WTC11 (cell line): ENCODE data around the gene LRIT3. TPM values are rescaled to one million over a fixed set of nuclear protein-coding genes. Genes with fewer than 3 reads are reported as not detected.

Source experiments
- ATAC-seq: fragments of 200-7000 bp; cut with Tn5 transposase; 2 replicates; pipeline ENCODE4 v1.10.0; 2021; ENCODE audit warnings: mild to moderate bottlenecking, moderate library complexity
- CTCF ChIA-PET: fragments of 300-600 bp; sonication (Branson Sonifier 250); formaldehyde crosslinking; loops from one replicate; lab custom pipeline; 2021; ENCODE audit warnings: antibody characterized with exemption; lab: Charles Lee
- POLR2A ChIA-PET: fragments of 350-600 bp; sonication (Branson Sonifier 250); formaldehyde crosslinking; loops from one replicate; lab custom pipeline; 2021; ENCODE audit warnings: antibody characterized with exemption; lab: Charles Lee
- DNase-seq: peaks from one replicate; pipeline ENCODE4 v3.0.0; 2021; ENCODE audit warnings: low spot score
- H3K27ac Mint-ChIP-seq: 2 replicates; pipeline ENCODE4 v1.8.0; 2021; ENCODE audit warnings: mixed read lengths
- H3K27me3 Mint-ChIP-seq: 2 replicates; pipeline ENCODE4 v1.8.0; 2021; ENCODE audit warnings: low read depth, mild to moderate bottlenecking, moderate library complexity, mixed read lengths
- H3K36me3 Mint-ChIP-seq: 2 replicates; pipeline ENCODE4 v1.8.0; 2021; ENCODE audit warnings: mixed read lengths
- H3K4me1 Mint-ChIP-seq: 2 replicates; pipeline ENCODE4 v1.8.0; 2022; ENCODE audit warnings: mixed read lengths
- H3K4me3 Mint-ChIP-seq: 2 replicates; pipeline ENCODE4 v1.8.0; 2021; ENCODE audit warnings: mild to moderate bottlenecking, moderate library complexity, mixed read lengths
- H3K9me3 Mint-ChIP-seq: 2 replicates; pipeline ENCODE4 v1.8.0; 2021; ENCODE audit warnings: mixed read lengths
- AR ChIP-seq: fragments of 250-450 bp; sonication (Bioruptor Pico); IDR thresholded peaks from 2 replicates; pipeline ENCODE4 v1.9.0; 2021; ENCODE audit warnings: mild to moderate bottlenecking
- ETV6 ChIP-seq: sonication (generic); formaldehyde crosslinking; IDR thresholded peaks from 2 replicates; pipeline ENCODE4 v1.8.1; 2022; ENCODE audit warnings: mild to moderate bottlenecking, missing genetic modification reagents
- GRHL2 ChIP-seq: fragments of 250-450 bp; sonication (Bioruptor Pico); IDR thresholded peaks from 2 replicates; pipeline ENCODE4 v1.8.0; 2022; ENCODE audit warnings: mild to moderate bottlenecking, moderate library complexity; ENCODE audit not compliant: insufficient replicate concordance, severe bottlenecking
- GTF2I ChIP-seq: fragments of 250-450 bp; sonication (Bioruptor Pico); conservative IDR thresholded peaks from 2 replicates; pipeline ENCODE4 v1.4.0; 2021; ENCODE audit warnings: mild to moderate bottlenecking
- SP1 ChIP-seq: sonication (generic); formaldehyde crosslinking; conservative IDR thresholded peaks from 2 replicates; pipeline ENCODE4 v1.8.1; 2022; ENCODE audit warnings: missing genetic modification reagents
- TEAD1 ChIP-seq: sonication (generic); formaldehyde crosslinking; IDR thresholded peaks from 2 replicates; pipeline ENCODE4 v1.8.0; 2022; ENCODE audit warnings: mild to moderate bottlenecking, missing genetic modification reagents
- ZNF121 ChIP-seq: sonication (generic); formaldehyde crosslinking; IDR thresholded peaks from 2 replicates; pipeline ENCODE4 v1.8.0; 2023; ENCODE audit warnings: missing genetic modification reagents
- ZNF232 ChIP-seq: sonication (generic); formaldehyde crosslinking; IDR thresholded peaks from 2 replicates; pipeline ENCODE4 v1.8.0; 2022; ENCODE audit warnings: mild to moderate bottlenecking, missing genetic modification reagents
- ZNF425 ChIP-seq: fragments of 250-450 bp; sonication (Bioruptor Pico); conservative IDR thresholded peaks from 2 replicates; pipeline ENCODE4 v1.9.0; 2021; ENCODE audit warnings: mild to moderate bottlenecking
- ZNF512 ChIP-seq: sonication (generic); formaldehyde crosslinking; IDR thresholded peaks from 2 replicates; pipeline ENCODE4 v1.8.1; 2022; ENCODE audit warnings: missing genetic modification reagents, borderline replicate concordance
- ZNF671 ChIP-seq: fragments of 250-450 bp; sonication (Bioruptor Pico); IDR thresholded peaks from 2 replicates; pipeline ENCODE4 v1.8.0; 2021; ENCODE audit warnings: mild to moderate bottlenecking
- total RNA-seq: library from RNA; stranded (reverse); gene quantifications from 3 replicates; pipeline ENCODE4 v1.2.3, GENCODE V29; 2021
- TF ChIP-seq, protein P1 (sequence below): sonication (generic); formaldehyde crosslinking; conservative IDR thresholded peaks from 2 replicates; pipeline ENCODE4 v1.8.1; 2023; ENCODE audit warnings: mild to moderate bottlenecking, low read depth, missing genetic modification reagents, moderate library complexity
- TF ChIP-seq, protein P2 (sequence below): sonication (generic); formaldehyde crosslinking; IDR thresholded peaks from 2 replicates; pipeline ENCODE4 v1.8.0; 2022; ENCODE audit warnings: missing genetic modification reagents
- TF ChIP-seq, protein P3 (sequence below): sonication (generic); formaldehyde crosslinking; IDR thresholded peaks from 2 replicates; pipeline ENCODE4 v1.8.0; 2022; ENCODE audit warnings: mild to moderate bottlenecking, missing genetic modification reagents

Gene LRIT3
- total RNA-seq, 1 experiment from 2014 or later = 0.11 TPM

DNA sequence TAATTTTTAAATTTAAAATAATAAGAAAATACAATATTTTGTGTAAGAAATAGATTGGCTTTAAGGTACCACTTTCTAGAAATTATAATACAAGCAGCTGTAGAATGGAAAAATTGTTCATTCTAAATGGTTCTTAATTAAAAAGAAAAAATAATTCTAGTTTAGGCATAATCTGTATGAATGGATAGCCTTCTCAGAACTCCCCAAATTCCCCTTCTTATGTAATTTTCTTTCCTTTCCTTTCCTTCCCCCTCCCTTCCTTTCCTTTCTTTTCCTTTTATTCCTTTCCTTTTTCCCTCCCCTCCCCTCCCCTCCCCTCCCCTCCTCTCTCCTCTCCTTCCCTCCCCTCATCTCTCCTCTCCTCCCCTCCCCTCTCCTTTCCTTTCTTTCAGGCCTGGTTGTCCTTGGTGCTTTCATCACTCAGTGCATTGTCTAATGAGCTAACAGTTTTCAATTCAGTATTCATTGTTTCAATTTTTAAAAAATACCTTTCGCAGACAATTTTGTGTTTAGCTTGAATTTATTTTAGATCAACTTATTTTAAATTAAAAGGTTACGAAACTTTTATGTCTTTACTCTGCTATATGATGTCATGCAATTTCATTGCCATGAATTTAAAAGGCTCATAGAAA, 28.8 kb downstream of the LRIT3 start:
- Mint-ChIP-seq H3K27ac (no peak overlapping the region), H3K27me3 (no peaks in the 10 kb centered on the region), H3K36me3 (no peaks in the 10 kb centered on the region; the same call in 1 of the 2 replicates), H3K4me3 (no peak overlapping the region), H3K4me1 (no peaks in the 10 kb centered on the region), H3K9me3 (peaks cover 13% of the 10 kb centered on the region)
- ATAC-seq (no peak), DNase-seq (no peak)
- ChIA-PET CTCF (no interaction called here), POLR2A (no interaction called here)
- TF ChIP-seq AR (CRISPR knock-in tag) = no peak
- TF ChIP-seq, protein P1, sequence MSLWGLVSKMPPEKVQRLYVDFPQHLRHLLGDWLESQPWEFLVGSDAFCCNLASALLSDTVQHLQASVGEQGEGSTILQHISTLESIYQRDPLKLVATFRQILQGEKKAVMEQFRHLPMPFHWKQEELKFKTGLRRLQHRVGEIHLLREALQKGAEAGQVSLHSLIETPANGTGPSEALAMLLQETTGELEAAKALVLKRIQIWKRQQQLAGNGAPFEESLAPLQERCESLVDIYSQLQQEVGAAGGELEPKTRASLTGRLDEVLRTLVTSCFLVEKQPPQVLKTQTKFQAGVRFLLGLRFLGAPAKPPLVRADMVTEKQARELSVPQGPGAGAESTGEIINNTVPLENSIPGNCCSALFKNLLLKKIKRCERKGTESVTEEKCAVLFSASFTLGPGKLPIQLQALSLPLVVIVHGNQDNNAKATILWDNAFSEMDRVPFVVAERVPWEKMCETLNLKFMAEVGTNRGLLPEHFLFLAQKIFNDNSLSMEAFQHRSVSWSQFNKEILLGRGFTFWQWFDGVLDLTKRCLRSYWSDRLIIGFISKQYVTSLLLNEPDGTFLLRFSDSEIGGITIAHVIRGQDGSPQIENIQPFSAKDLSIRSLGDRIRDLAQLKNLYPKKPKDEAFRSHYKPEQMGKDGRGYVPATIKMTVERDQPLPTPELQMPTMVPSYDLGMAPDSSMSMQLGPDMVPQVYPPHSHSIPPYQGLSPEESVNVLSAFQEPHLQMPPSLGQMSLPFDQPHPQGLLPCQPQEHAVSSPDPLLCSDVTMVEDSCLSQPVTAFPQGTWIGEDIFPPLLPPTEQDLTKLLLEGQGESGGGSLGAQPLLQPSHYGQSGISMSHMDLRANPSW (CRISPR knock-in tag) = no peak
- TF ChIP-seq, protein P2, sequence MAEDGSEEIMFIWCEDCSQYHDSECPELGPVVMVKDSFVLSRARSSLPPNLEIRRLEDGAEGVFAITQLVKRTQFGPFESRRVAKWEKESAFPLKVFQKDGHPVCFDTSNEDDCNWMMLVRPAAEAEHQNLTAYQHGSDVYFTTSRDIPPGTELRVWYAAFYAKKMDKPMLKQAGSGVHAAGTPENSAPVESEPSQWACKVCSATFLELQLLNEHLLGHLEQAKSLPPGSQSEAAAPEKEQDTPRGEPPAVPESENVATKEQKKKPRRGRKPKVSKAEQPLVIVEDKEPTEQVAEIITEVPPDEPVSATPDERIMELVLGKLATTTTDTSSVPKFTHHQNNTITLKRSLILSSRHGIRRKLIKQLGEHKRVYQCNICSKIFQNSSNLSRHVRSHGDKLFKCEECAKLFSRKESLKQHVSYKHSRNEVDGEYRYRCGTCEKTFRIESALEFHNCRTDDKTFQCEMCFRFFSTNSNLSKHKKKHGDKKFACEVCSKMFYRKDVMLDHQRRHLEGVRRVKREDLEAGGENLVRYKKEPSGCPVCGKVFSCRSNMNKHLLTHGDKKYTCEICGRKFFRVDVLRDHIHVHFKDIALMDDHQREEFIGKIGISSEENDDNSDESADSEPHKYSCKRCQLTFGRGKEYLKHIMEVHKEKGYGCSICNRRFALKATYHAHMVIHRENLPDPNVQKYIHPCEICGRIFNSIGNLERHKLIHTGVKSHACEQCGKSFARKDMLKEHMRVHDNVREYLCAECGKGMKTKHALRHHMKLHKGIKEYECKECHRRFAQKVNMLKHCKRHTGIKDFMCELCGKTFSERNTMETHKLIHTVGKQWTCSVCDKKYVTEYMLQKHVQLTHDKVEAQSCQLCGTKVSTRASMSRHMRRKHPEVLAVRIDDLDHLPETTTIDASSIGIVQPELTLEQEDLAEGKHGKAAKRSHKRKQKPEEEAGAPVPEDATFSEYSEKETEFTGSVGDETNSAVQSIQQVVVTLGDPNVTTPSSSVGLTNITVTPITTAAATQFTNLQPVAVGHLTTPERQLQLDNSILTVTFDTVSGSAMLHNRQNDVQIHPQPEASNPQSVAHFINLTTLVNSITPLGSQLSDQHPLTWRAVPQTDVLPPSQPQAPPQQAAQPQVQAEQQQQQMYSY = no peak
- TF ChIP-seq GTF2I (CRISPR knock-in tag) = no peak
- no peak for TF ChIP-seq ZNF232 (CRISPR knock-in tag)
- TF ChIP-seq GRHL2 (CRISPR knock-in tag) = no peak
- TF ChIP-seq SP1 (CRISPR knock-in tag) = no peak
- TF ChIP-seq, protein P3, sequence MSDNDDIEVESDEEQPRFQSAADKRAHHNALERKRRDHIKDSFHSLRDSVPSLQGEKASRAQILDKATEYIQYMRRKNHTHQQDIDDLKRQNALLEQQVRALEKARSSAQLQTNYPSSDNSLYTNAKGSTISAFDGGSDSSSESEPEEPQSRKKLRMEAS (CRISPR knock-in tag) = no peak
- TF ChIP-seq ZNF512 (CRISPR knock-in tag) = no peak
- TF ChIP-seq ETV6 = no peak
- TF ChIP-seq ZNF425 (CRISPR knock-in tag) = no peak
- no peak for TF ChIP-seq TEAD1 (CRISPR knock-in tag)
- no peak for TF ChIP-seq ZNF671 (CRISPR knock-in tag)
- no peak for TF ChIP-seq ZNF121 (CRISPR knock-in tag)
